ENCODE results near the gene ADGRG6.

- TF ChIP-seq MYC (IDR thresholded peaks at IDR 0.05; ENCODE audit: insufficient read depth, insufficient read length, insufficient replicate concordance, low read length, severe bottlenecking) (no peak), HCFC1 (IDR thresholded peaks at IDR 0.05; ENCODE audit: low read length) (no peak), CEBPB (IDR thresholded peaks at IDR 0.05; ENCODE audit: borderline replicate concordance in 1 of 2, low read depth in 2 of 2, low read length in 2 of 2) (no peak), CTCF (IDR thresholded peaks at IDR 0.05 in 2 of 3, conservative IDR thresholded peaks at IDR 0.05 in 1 of 3; ENCODE audit: control insufficient read depth in 2 of 3, extremely low read depth in 1 of 3, insufficient read depth in 1 of 3, low read depth in 3 of 3, low read length in 3 of 3) (no peak), GATAD2B (conservative IDR thresholded peaks at IDR 0.05; ENCODE audit: low read depth) (no peak), EZH2 (IDR thresholded peaks at IDR 0.05; ENCODE audit: borderline replicate concordance, control insufficient read depth, low read depth, low read length) (no peak), ESRRA (IDR thresholded peaks at IDR 0.05; ENCODE audit: low read length) (no peak)
These were observed 167.4 kb downstream of the ADGRG6 start for GRCh38 chr6:142469220-142469619.
